Tibial nerve (tissue), 4 donors: Measurements from ENCODE around the gene PIEZO1. TPM values are rescaled to one million over a fixed set of nuclear protein-coding genes. Genes with fewer than 3 reads are reported as not detected.

Experiments
- DNase-seq, 2 donors: peaks; one replicate each; pipeline ENCODE4 v3.0.0-alpha.2; 2019; ENCODE audit warnings: low spot score in 2 of 2
- H3K27ac ChIP-seq, 4 donors: fragments of 200-600 bp; sonication (generic) in 3 of 4; one replicate each; pipeline ENCODE4 v1.5.1; 2017 to 2019; ENCODE audit warnings: mild to moderate bottlenecking in 1 of 4
- H3K27me3 ChIP-seq, 2 donors: fragments of 200-600 bp; sonication (generic) in 1 of 2; one replicate each; pipeline versions ENCODE4 v1.5.1 to v1.6.0; 2017 to 2019
- H3K36me3 ChIP-seq, 3 donors: fragments of 200-600 bp; sonication (generic); one replicate each; pipeline ENCODE4 v1.5.1; 2018 to 2019
- H3K4me1 ChIP-seq, 4 donors: fragments of 200-600 bp; sonication (generic) in 3 of 4; one replicate each; pipeline ENCODE4 v1.5.1; 2017 to 2019
- H3K4me3 ChIP-seq, 4 donors: fragments of 200-600 bp; sonication (generic) in 3 of 4; one replicate each; pipeline ENCODE4 v1.5.1; 2017 to 2019; ENCODE audit warnings: mild to moderate bottlenecking in 1 of 4, moderate library complexity in 1 of 4
- H3K9me3 ChIP-seq, 4 donors: fragments of 200-600 bp; sonication (generic) in 3 of 4; one replicate each; pipeline ENCODE4 v1.5.1; 2017 to 2019
- EP300 ChIP-seq, 2 donors: sonication (generic); formaldehyde crosslinking; IDR thresholded peaks; one replicate each; pipeline ENCODE4 v1.6.1; 2017; ENCODE audit warnings: antibody characterized with exemption in 2 of 2, mild to moderate bottlenecking in 1 of 2
- POLR2A ChIP-seq, 2 donors: fragments of 450-650 bp; IDR thresholded peaks; one replicate each; pipeline ENCODE4 v1.6.1; 2017; ENCODE audit warnings: antibody characterized with exemption in 2 of 2, mild to moderate bottlenecking in 2 of 2, moderate library complexity in 2 of 2
- WGBS, 2 donors: methylation state at CpG; one replicate each; pipeline ENCODE4 v1.1.5; 2018; 5-methylcytosine and 5-hydroxymethylcytosine counted together
- total RNA-seq, 4 donors: library from RNA; depleted of rRNA; stranded (reverse); fragments of >200 nt; gene quantifications; one replicate each; pipeline ENCODE4 v1.1.0, GENCODE V29; 2016
- TF ChIP-seq, protein P1 (sequence below), 5 experiments: fragments of 200-600 bp in 3 of 5; fragments of 450-650 bp in 2 of 5; sonication (generic) in 3 of 5; IDR thresholded peaks; one replicate each; pipeline ENCODE4 v1.5.1; 2016 to 2019; ENCODE audit warnings: antibody characterized with exemption in 5 of 5, mild to moderate bottlenecking in 3 of 5, moderate library complexity in 2 of 5

The PIEZO1 gene
- total RNA-seq, 4 donors from 2014 or later = 90.5 to 309 (median 165) TPM

- H3K27me3 ChIP-seq = no peaks in the 10 kb centered on the region
- no peak for DNase-seq
- H3K4me1 ChIP-seq = peaks cover 0 to 49% (median 28%) of the 10 kb centered on the region in 4 donors
- no peaks in the 10 kb centered on the region for H3K9me3 ChIP-seq
- no peak for TF ChIP-seq POLR2A (IDR thresholded peaks at IDR 0.05)
- TF ChIP-seq, protein P1, sequence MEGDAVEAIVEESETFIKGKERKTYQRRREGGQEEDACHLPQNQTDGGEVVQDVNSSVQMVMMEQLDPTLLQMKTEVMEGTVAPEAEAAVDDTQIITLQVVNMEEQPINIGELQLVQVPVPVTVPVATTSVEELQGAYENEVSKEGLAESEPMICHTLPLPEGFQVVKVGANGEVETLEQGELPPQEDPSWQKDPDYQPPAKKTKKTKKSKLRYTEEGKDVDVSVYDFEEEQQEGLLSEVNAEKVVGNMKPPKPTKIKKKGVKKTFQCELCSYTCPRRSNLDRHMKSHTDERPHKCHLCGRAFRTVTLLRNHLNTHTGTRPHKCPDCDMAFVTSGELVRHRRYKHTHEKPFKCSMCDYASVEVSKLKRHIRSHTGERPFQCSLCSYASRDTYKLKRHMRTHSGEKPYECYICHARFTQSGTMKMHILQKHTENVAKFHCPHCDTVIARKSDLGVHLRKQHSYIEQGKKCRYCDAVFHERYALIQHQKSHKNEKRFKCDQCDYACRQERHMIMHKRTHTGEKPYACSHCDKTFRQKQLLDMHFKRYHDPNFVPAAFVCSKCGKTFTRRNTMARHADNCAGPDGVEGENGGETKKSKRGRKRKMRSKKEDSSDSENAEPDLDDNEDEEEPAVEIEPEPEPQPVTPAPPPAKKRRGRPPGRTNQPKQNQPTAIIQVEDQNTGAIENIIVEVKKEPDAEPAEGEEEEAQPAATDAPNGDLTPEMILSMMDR (IDR thresholded peaks at IDR 0.05) = no peak
- no peak for TF ChIP-seq EP300 (IDR thresholded peaks at IDR 0.05)
- H3K4me3 ChIP-seq = no peak overlapping the region
- peaks cover 0 to 34% (median 0%) of the 10 kb centered on the region in 3 donors for H3K36me3 ChIP-seq
- 62 to 74% methylated on average over 9 to 13 of the region's 27 CpGs for WGBS, 2 donors
- no peak overlapping the region for H3K27ac ChIP-seq
Observed at GRCh38 chr16:88806491-88807111, 21.6 kb upstream of the PIEZO1 start.

GRCh38 chr16:88805887-88806393 lies 20.9 kb upstream of the PIEZO1 start:
- Histone ChIP-seq H3K4me1 (peaks cover 0 to 48% (median 27%) of the 10 kb centered on the region in 4 donors), H3K27me3 (no peaks in the 10 kb centered on the region), H3K4me3 (no peak overlapping the region), H3K27ac (no peak overlapping the region), H3K9me3 (no peaks in the 10 kb centered on the region), H3K36me3 (peaks cover 0 to 34% (median 0%) of the 10 kb centered on the region in 3 donors)
- no peak for TF ChIP-seq EP300 (IDR thresholded peaks at IDR 0.05)
- TF ChIP-seq, protein P1 (IDR thresholded peaks at IDR 0.05) = no peak
- TF ChIP-seq POLR2A (IDR thresholded peaks at IDR 0.05) = no peak
- no peak for DNase-seq
- 87 to 88% methylated on average over 12 to 15 of the region's 21 CpGs for WGBS, 2 donors

- Histone ChIP-seq H3K27me3 (no peaks in the 10 kb centered on the region), H3K27ac (no peak overlapping the region), H3K36me3 (peaks cover 0 to 34% (median 0%) of the 10 kb centered on the region in 3 donors), H3K4me1 (peaks cover 0 to 42% (median 21%) of the 10 kb centered on the region in 4 donors), H3K9me3 (no peaks in the 10 kb centered on the region), H3K4me3 (no peak overlapping the region)
- TF ChIP-seq, protein P1 (IDR thresholded peaks at IDR 0.05) = no peak
- TF ChIP-seq POLR2A (IDR thresholded peaks at IDR 0.05) = no peak
- no peak for TF ChIP-seq EP300 (IDR thresholded peaks at IDR 0.05)
- DNase-seq = no peak
- 76 to 79% methylated on average over 19 to 22 of the region's 22 CpGs for WGBS, 2 donors
Observed at GRCh38 chr16:88805340-88805715, 20.3 kb upstream of the PIEZO1 start.

DNA sequence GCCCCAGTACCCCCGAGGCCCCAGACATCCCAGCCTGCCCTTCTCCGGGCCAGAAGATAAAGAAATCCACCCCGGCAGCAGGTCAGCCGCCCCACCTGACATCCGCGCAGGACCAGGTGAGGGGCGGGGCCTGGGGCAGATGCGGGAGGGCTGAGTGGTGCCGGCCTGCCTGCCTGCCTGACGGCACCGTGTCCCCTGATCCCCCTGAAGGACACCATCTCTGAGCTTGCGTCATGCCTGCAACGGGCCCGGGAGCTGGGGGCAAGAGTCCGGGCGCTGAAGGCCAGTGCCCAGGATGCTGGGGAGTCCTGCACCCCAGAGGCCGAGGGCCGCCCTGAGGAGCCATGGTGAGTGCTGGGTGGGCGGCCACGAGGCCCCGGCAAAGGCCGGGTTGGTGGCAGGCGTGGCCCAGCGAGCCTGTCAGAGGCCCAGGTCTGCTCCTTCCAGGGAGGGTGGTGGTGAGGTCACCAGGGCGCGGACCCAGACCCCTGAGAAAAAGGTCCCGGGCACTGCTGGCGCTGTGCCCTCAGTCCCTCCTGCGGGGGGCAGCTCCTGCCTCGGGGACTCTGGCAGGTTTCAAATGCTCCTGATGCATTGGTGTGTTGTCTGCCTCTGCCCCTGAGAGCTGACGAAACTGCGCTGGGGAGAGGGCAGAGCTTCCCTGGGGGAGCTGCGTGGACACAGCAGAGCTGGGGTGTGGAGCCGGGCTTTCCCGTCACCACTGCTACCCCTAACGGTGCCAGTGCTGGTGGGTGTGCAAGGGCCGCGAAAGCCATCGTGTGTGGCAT lies 19.7 kb upstream of the PIEZO1 start:
- DNase-seq = no peak

GRCh38 chr16:88804173-88804551 lies 19.1 kb upstream of the PIEZO1 start:
- Histone ChIP-seq H3K4me3 (peak overlapping the region in 1 of 4 donors; percentile 68), H3K27me3 (no peaks in the 10 kb centered on the region), H3K27ac (no peak overlapping the region), H3K36me3 (peaks cover 0 to 31% (median 0%) of the 10 kb centered on the region in 3 donors), H3K4me1 (peaks cover 0 to 30% (median 14%) of the 10 kb centered on the region in 4 donors), H3K9me3 (no peaks in the 10 kb centered on the region)
- DNase-seq = no peak
- WGBS, 2 donors = 0% methylated on average over 3 to 7 of the region's 16 CpGs
- TF ChIP-seq EP300 (IDR thresholded peaks at IDR 0.05) (no peak), POLR2A (IDR thresholded peaks at IDR 0.05) (no peak)
- TF ChIP-seq, protein P1 (IDR thresholded peaks at IDR 0.05) = no peak

More for the DNA sequence above, 19.7 kb upstream of the PIEZO1 start:
- peaks cover 0 to 36% (median 15%) of the 10 kb centered on the region in 4 donors for H3K4me1 ChIP-seq
- H3K27ac ChIP-seq = no peak overlapping the region
- peak overlapping the region in 1 of 4 donors; percentile 68 for H3K4me3 ChIP-seq
- no peak for TF ChIP-seq EP300 (IDR thresholded peaks at IDR 0.05)
- TF ChIP-seq POLR2A (IDR thresholded peaks at IDR 0.05) = no peak
- WGBS, 2 donors = 22 to 38% methylated on average over 14 to 32 of the region's 39 CpGs
- no peaks in the 10 kb centered on the region for H3K9me3 ChIP-seq
- peaks cover 0 to 31% (median 0%) of the 10 kb centered on the region in 3 donors for H3K36me3 ChIP-seq
- no peaks in the 10 kb centered on the region for H3K27me3 ChIP-seq
